ENCODE data around the gene RGP1. TPM values are rescaled to one million over a fixed set of nuclear protein-coding genes. Genes with fewer than 3 reads are reported as not detected.

RGP1 gene
- total and polyA plus RNA-seq, 9 of the 15 experiments (the other 6 are each of a cell fraction or from before 2014, with no cell fraction given): 0.42 to 13.8 (median 6.7) TPM

DNA sequence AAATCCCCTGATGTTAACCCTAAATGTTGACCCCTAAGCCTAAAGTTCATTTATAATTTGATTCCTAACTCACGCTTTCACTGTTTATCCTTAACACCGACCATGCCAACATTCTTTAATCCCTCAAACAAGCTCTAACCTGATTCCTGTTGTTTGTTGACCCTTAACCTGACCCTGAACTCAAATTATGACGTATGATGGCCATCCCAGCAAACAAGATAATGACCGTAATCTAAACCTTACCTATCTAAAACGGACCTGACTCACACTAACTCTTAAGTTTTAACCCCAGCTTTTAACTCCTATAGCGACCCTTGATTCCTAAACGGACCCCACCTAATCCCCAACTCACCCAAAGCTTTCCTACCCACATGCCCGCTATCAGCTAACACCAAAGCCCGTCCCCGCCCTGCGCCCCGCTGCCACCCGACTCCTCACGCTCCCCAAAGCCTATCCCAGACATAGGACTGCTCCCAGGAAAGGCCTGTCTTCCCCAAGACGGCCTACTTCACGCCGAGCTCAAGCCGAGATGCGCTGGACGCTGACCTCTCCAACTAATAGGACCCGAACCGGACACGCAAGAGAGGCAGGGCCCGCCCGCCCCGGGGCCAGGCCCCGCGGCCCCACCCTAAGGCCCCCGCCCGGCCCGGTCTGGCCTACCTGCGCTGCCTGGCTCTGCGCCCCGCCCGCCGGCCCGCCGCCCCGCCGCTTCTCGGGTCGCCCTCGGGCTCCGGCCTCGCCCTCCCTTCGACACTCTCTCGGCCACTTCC is 17.5 kb upstream of the RGP1 start (continued):
- TF ChIP-seq RFX1 (IDR thresholded peaks at IDR 0.05): no peak
- no peak for TF ChIP-seq RCOR1 (IDR thresholded peaks at IDR 0.05; ENCODE audit: borderline replicate concordance in 1 of 2, low read depth in 2 of 2, low read length in 2 of 2)
- no peak for TF ChIP-seq PTRF (tag; IDR thresholded peaks at IDR 0.05)
- TF ChIP-seq XRCC3 (IDR thresholded peaks at IDR 0.05): no peak
- no peak for TF ChIP-seq HIVEP1 (CRISPR knock-in tag; IDR thresholded peaks at IDR 0.05)
- TF ChIP-seq, protein P1, sequence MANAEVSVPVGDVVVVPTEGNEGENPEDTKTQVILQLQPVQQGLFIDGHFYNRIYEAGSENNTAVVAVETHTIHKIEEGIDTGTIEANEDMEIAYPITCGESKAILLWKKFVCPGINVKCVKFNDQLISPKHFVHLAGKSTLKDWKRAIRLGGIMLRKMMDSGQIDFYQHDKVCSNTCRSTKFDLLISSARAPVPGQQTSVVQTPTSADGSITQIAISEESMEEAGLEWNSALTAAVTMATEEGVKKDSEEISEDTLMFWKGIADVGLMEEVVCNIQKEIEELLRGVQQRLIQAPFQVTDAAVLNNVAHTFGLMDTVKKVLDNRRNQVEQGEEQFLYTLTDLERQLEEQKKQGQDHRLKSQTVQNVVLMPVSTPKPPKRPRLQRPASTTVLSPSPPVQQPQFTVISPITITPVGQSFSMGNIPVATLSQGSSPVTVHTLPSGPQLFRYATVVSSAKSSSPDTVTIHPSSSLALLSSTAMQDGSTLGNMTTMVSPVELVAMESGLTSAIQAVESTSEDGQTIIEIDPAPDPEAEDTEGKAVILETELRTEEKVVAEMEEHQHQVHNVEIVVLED (CRISPR knock-in tag; IDR thresholded peaks at IDR 0.05): no peak
- TF ChIP-seq PRPF4 (IDR thresholded peaks at IDR 0.05; ENCODE audit: insufficient read depth, low read depth, low read length, poor library complexity, severe bottlenecking): no peak
- TF ChIP-seq SMAD3 (CRISPR knock-in tag; conservative IDR thresholded peaks at IDR 0.05): no peak
- TF ChIP-seq, protein P2, sequence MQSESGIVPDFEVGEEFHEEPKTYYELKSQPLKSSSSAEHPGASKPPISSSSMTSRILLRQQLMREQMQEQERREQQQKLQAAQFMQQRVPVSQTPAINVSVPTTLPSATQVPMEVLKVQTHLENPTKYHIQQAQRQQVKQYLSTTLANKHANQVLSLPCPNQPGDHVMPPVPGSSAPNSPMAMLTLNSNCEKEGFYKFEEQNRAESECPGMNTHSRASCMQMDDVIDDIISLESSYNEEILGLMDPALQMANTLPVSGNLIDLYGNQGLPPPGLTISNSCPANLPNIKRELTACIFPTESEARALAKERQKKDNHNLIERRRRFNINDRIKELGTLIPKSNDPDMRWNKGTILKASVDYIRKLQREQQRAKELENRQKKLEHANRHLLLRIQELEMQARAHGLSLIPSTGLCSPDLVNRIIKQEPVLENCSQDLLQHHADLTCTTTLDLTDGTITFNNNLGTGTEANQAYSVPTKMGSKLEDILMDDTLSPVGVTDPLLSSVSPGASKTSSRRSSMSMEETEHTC (IDR thresholded peaks at IDR 0.05): no peak
- no peak for TF ChIP-seq SMARCC2 (IDR thresholded peaks at IDR 0.05; ENCODE audit: low read depth)
- no peak for TF ChIP-seq RBM15 (IDR thresholded peaks at IDR 0.05; ENCODE audit: insufficient read depth, low read length)
- TF ChIP-seq, protein P3, sequence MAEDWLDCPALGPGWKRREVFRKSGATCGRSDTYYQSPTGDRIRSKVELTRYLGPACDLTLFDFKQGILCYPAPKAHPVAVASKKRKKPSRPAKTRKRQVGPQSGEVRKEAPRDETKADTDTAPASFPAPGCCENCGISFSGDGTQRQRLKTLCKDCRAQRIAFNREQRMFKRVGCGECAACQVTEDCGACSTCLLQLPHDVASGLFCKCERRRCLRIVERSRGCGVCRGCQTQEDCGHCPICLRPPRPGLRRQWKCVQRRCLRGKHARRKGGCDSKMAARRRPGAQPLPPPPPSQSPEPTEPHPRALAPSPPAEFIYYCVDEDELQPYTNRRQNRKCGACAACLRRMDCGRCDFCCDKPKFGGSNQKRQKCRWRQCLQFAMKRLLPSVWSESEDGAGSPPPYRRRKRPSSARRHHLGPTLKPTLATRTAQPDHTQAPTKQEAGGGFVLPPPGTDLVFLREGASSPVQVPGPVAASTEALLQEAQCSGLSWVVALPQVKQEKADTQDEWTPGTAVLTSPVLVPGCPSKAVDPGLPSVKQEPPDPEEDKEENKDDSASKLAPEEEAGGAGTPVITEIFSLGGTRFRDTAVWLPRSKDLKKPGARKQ (CRISPR knock-in tag; IDR thresholded peaks at IDR 0.05): no peak
- TF ChIP-seq RBBP5 (IDR thresholded peaks at IDR 0.05; ENCODE audit: borderline replicate concordance, insufficient read depth, low read length, poor library complexity, severe bottlenecking): peak; percentile 52
- no peak for TF ChIP-seq FIP1L1 (IDR thresholded peaks at IDR 0.05; ENCODE audit: low read depth, low read length, poor library complexity, severe bottlenecking)
- no peak for TF ChIP-seq TEAD2 (tag; IDR thresholded peaks at IDR 0.05)
- no peak for TF ChIP-seq FOXP1 (CRISPR knock-in tag; IDR thresholded peaks at IDR 0.05)
- TF ChIP-seq, protein P4, sequence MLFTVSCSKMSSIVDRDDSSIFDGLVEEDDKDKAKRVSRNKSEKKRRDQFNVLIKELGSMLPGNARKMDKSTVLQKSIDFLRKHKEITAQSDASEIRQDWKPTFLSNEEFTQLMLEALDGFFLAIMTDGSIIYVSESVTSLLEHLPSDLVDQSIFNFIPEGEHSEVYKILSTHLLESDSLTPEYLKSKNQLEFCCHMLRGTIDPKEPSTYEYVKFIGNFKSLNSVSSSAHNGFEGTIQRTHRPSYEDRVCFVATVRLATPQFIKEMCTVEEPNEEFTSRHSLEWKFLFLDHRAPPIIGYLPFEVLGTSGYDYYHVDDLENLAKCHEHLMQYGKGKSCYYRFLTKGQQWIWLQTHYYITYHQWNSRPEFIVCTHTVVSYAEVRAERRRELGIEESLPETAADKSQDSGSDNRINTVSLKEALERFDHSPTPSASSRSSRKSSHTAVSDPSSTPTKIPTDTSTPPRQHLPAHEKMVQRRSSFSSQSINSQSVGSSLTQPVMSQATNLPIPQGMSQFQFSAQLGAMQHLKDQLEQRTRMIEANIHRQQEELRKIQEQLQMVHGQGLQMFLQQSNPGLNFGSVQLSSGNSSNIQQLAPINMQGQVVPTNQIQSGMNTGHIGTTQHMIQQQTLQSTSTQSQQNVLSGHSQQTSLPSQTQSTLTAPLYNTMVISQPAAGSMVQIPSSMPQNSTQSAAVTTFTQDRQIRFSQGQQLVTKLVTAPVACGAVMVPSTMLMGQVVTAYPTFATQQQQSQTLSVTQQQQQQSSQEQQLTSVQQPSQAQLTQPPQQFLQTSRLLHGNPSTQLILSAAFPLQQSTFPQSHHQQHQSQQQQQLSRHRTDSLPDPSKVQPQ (CRISPR knock-in tag; IDR thresholded peaks at IDR 0.05; ENCODE audit: borderline replicate concordance): no peak
- no peak for TF ChIP-seq SMAD2 (IDR thresholded peaks at IDR 0.05; ENCODE audit: low read depth, low read length)
- peak; percentile 82 to 86 for TF ChIP-seq KDM1A (IDR thresholded peaks at IDR 0.05)
- TF ChIP-seq CAMTA2 (CRISPR knock-in tag; conservative IDR thresholded peaks at IDR 0.05): no peak
- TF ChIP-seq NEUROD1 (IDR thresholded peaks at IDR 0.05; ENCODE audit: borderline replicate concordance, low read depth, low read length, partially characterized antibody): no peak
